Transverse colon (tissue), 3 donors: ENCODE results near the gene PPP1R14D.

ENCODE experiments used
- CTCF ChIP-seq, 5 experiments: fragments of 200-600 bp in 3 of 5; fragments of 450-650 bp in 2 of 5; sonication (generic) in 3 of 5; IDR thresholded peaks; 1 replicate in 2 of 5; 2 replicates in 3 of 5; pipeline ENCODE4 v1.5.1; 2016 to 2017; ENCODE audit warnings: antibody characterized with exemption in 5 of 5, inconsistent platforms in 3 of 5, mild to moderate bottlenecking in 2 of 5, moderate library complexity in 1 of 5
- POLR2A ChIP-seq: fragments of 450-650 bp; IDR thresholded peaks from one replicate; pipeline ENCODE4 v1.6.1; 2016; ENCODE audit warnings: antibody characterized with exemption, mild to moderate bottlenecking, moderate library complexity

- TF ChIP-seq CTCF (IDR thresholded peaks at IDR 0.05) (no peak), POLR2A (no peak)
These were observed 22.1 kb upstream of the PPP1R14D start for GRCh38 chr15:40850576-40851112.
